ENCODE data around the gene TMEM175.

- TF ChIP-seq CTCF (conservative IDR thresholded peaks at IDR 0.05; ENCODE audit: low read length) (no peak), EZH2phosphoT487 (IDR thresholded peaks at IDR 0.05; ENCODE audit: borderline replicate concordance) (no peak)
Observed at GRCh38 chr4:895596-895995, 36.7 kb upstream of the TMEM175 start.

All from Loucy (cell line).